OCI-LY1 (cell line): ENCODE data around the gene TXNL4A.

Experiments used
- H2AFZ ChIP-seq: fragments of 200-600 bp; sonication (generic), shearing (Covaris generic); 2 replicates; pipeline ENCODE4 v1.6.0; 2014; ENCODE audit warnings: antibody characterized with exemption, mild to moderate bottlenecking, low read length
- H3F3A ChIP-seq: fragments of 200-600 bp; sonication (generic), shearing (Covaris generic); 2 replicates; pipeline ENCODE4 v1.6.0; 2014; ENCODE audit warnings: mild to moderate bottlenecking, antibody characterized with exemption, low read length, moderate library complexity; ENCODE audit not compliant: insufficient read depth
- H3K27ac ChIP-seq: fragments of 200-600 bp; sonication (generic); 2 replicates; pipeline ENCODE4 v1.5.1; 2014; ENCODE audit warnings: low read length, mixed run types, mild to moderate bottlenecking, low read depth; ENCODE audit not compliant: poor library complexity, severe bottlenecking
- H3K27me3 ChIP-seq: fragments of 200-600 bp; sonication (generic); 2 replicates; pipeline ENCODE4 v1.6.0; 2014; ENCODE audit warnings: antibody characterized with exemption, mild to moderate bottlenecking, low read length, moderate library complexity; ENCODE audit not compliant: insufficient read depth
- H3K36me3 ChIP-seq: fragments of 200-600 bp; sonication (generic); 2 replicates; pipeline ENCODE4 v1.6.1; 2014; ENCODE audit warnings: mild to moderate bottlenecking, antibody characterized with exemption, low read length, moderate library complexity, mixed read lengths; ENCODE audit not compliant: insufficient read depth
- H3K4me1 ChIP-seq: fragments of 200-600 bp; sonication (generic); 2 replicates; pipeline ENCODE4 v1.5.1; 2014; ENCODE audit warnings: mild to moderate bottlenecking, low read length, moderate library complexity; ENCODE audit not compliant: insufficient read depth, severe bottlenecking
- H3K4me2 ChIP-seq: fragments of 200-600 bp; sonication (generic), shearing (Covaris generic); 2 replicates; pipeline ENCODE4 v1.6.1; 2014; ENCODE audit warnings: low read length
- H3K4me3 ChIP-seq: fragments of 200-600 bp; sonication (generic); 2 replicates; pipeline ENCODE4 v1.5.1; 2014; ENCODE audit warnings: low read length, low read depth, mild to moderate bottlenecking, mixed read lengths; ENCODE audit not compliant: poor library complexity, severe bottlenecking
- H3K79me2 ChIP-seq: fragments of 200-600 bp; shearing (Covaris generic); 2 replicates; pipeline ENCODE4 v1.6.1; 2016; ENCODE audit warnings: mixed run types, low read length, mixed read lengths; ENCODE audit not compliant: insufficient read depth
- H3K9ac ChIP-seq: fragments of 200-600 bp; sonication (generic), shearing (Covaris generic); 2 replicates; pipeline ENCODE4 v1.6.1; 2014; ENCODE audit warnings: mild to moderate bottlenecking, low read length, mixed read lengths
- H3K9me2 ChIP-seq: fragments of 200-600 bp; sonication (generic), shearing (Covaris generic); 2 replicates; pipeline ENCODE4 v1.6.1; 2014; ENCODE audit warnings: low read depth, mild to moderate bottlenecking, low read length, mixed read lengths
- H3K9me3 ChIP-seq: fragments of 200-600 bp; shearing (Covaris generic); 2 replicates; pipeline ENCODE4 v1.6.1; 2014; ENCODE audit warnings: low read length, mixed read lengths
- H4K20me1 ChIP-seq: fragments of 200-600 bp; sonication (generic), shearing (Covaris generic); 2 replicates; pipeline ENCODE4 v1.6.0; 2016; ENCODE audit warnings: mild to moderate bottlenecking, low read length; ENCODE audit not compliant: insufficient read depth
- EZH2 ChIP-seq: fragments of 200-600 bp; sonication (generic), shearing (Covaris generic); IDR thresholded peaks from 2 replicates; pipeline ENCODE4 v1.8.0; 2017; ENCODE audit warnings: borderline replicate concordance, mixed run types, mild to moderate bottlenecking, antibody characterized with exemption, low read length, moderate library complexity, mixed read lengths
- TF ChIP-seq, protein P1 (sequence below): fragments of 200-600 bp; sonication (generic), shearing (Covaris generic); IDR thresholded peaks from 2 replicates; pipeline ENCODE4 v1.5.1; 2017; ENCODE audit warnings: mild to moderate bottlenecking, antibody characterized with exemption, low read length, moderate library complexity, mixed read lengths

Gene TXNL4A

DNA sequence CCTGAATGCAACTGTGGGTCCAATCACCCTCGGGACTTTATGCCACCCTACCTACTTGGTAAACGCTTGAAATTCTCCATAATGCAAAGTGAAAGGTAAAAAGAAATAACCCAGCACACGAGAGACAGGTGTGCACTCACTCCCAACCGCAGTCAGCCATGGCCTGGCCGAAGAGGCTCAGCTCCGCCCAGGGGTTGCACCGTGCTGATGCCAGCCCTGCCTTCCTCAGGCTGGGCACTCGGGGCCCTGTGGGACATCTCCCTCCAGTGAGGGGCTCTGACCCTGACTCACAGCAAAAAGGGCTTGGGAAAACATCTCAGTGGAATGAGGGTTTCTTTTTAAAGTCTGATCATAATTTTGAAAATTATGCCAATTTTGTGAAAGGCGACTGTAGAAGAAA is 50.2 kb downstream of the TXNL4A start:
- Histone ChIP-seq H3K4me2 (no peak overlapping the region), H3K9me2 (no peaks in the 10 kb centered on the region), H3K27me3 (no peaks in the 10 kb centered on the region), H4K20me1 (no peaks in the 10 kb centered on the region), H3K4me3 (no peak overlapping the region), H3K9ac (no peak overlapping the region), H3K27ac (no peak overlapping the region), H2AFZ (no peak overlapping the region), H3K79me2 (no peaks in the 10 kb centered on the region), H3K4me1 (peaks cover 4% of the 10 kb centered on the region), H3K36me3 (peaks cover 74% of the 10 kb centered on the region), H3K9me3 (no peaks in the 10 kb centered on the region), H3F3A (no peaks in the 10 kb centered on the region)
- TF ChIP-seq, protein P1, sequence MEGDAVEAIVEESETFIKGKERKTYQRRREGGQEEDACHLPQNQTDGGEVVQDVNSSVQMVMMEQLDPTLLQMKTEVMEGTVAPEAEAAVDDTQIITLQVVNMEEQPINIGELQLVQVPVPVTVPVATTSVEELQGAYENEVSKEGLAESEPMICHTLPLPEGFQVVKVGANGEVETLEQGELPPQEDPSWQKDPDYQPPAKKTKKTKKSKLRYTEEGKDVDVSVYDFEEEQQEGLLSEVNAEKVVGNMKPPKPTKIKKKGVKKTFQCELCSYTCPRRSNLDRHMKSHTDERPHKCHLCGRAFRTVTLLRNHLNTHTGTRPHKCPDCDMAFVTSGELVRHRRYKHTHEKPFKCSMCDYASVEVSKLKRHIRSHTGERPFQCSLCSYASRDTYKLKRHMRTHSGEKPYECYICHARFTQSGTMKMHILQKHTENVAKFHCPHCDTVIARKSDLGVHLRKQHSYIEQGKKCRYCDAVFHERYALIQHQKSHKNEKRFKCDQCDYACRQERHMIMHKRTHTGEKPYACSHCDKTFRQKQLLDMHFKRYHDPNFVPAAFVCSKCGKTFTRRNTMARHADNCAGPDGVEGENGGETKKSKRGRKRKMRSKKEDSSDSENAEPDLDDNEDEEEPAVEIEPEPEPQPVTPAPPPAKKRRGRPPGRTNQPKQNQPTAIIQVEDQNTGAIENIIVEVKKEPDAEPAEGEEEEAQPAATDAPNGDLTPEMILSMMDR = no peak
- TF ChIP-seq EZH2 = no peak

GRCh38 chr18:79937103-79937860 is 51.1 kb downstream of the TXNL4A start:
- TF ChIP-seq EZH2 = no peak
- TF ChIP-seq, protein P1 = no peak
- Histone ChIP-seq H3K9ac (no peak overlapping the region), H3K4me1 (peaks cover 4% of the 10 kb centered on the region), H4K20me1 (no peaks in the 10 kb centered on the region), H3K27ac (no peak overlapping the region), H3K9me2 (no peaks in the 10 kb centered on the region), H3K9me3 (0 out of 2 replicates have a peak, but pooled peaks cover 3% of the 10 kb centered on the region), H2AFZ (no peak overlapping the region), H3K27me3 (no peaks in the 10 kb centered on the region), H3K4me3 (no peak overlapping the region), H3F3A (no peaks in the 10 kb centered on the region), H3K36me3 (peaks cover 76% of the 10 kb centered on the region), H3K79me2 (no peaks in the 10 kb centered on the region), H3K4me2 (no peak overlapping the region)

- H3K4me1 ChIP-seq = peaks cover 4% of the 10 kb centered on the region
- H3F3A ChIP-seq = no peaks in the 10 kb centered on the region
- H3K4me2 ChIP-seq = no peak overlapping the region
- 0 out of 2 replicates have a peak, but pooled peaks cover 3% of the 10 kb centered on the region for H3K9me3 ChIP-seq
- TF ChIP-seq EZH2 = no peak
- TF ChIP-seq, protein P1 = no peak
- H3K27ac ChIP-seq = no peak overlapping the region
- H3K79me2 ChIP-seq = no peaks in the 10 kb centered on the region
- peaks cover 72% of the 10 kb centered on the region for H3K36me3 ChIP-seq
- H4K20me1 ChIP-seq = no peaks in the 10 kb centered on the region
- no peaks in the 10 kb centered on the region for H3K27me3 ChIP-seq
- H3K4me3 ChIP-seq = no peak overlapping the region
- H2AFZ ChIP-seq = no peak overlapping the region
- no peak overlapping the region for H3K9ac ChIP-seq
- H3K9me2 ChIP-seq = no peaks in the 10 kb centered on the region
Measured at GRCh38 chr18:79936641-79937040, 51.7 kb downstream of the TXNL4A start.
